H1 (cell line): ENCODE measurements around the gene STX11. TPM values are rescaled to one million over a fixed set of nuclear protein-coding genes. Genes with fewer than 3 reads are reported as not detected.

Experiments
- CTCF ChIA-PET: fragments of 300-600 bp; sonication (Branson Sonifier 250); formaldehyde crosslinking; loops from one replicate; lab custom pipeline; 2021; ENCODE audit not compliant: partially characterized antibody; lab: Charles Lee
- POLR2A ChIA-PET: fragments of 300-600 bp; sonication (Branson Sonifier 250); formaldehyde crosslinking; loops from one replicate; lab custom pipeline; 2021; ENCODE audit warnings: inconsistent platforms; ENCODE audit not compliant: partially characterized antibody; lab: Charles Lee
- DNase-seq, 2 experiments: peaks; one replicate each; pipeline versions ENCODE4 v3.0.0 to v3.0.0-alpha.2; 2010 to 2022; ENCODE audit warnings: low spot score in 2 of 2, low read depth in 1 of 2, mixed read lengths in 1 of 2
- FAIRE-seq: peaks from 2 replicates; lab custom pipeline; 2011; peaks lifted over from hg19 to GRCh38; lab: Jason Lieb, UNC
- H2AFZ ChIP-seq: 2 replicates; pipeline ENCODE4 v1.8.1; 2012; ENCODE audit warnings: low read length, inconsistent platforms
- H2AK5ac ChIP-seq: 2 replicates; pipeline ENCODE4 v1.6.1; 2013; ENCODE audit warnings: low read depth, low read length
- H2BK120ac ChIP-seq: replicated peaks from 2 replicates; pipeline ENCODE3; 2013; ENCODE audit warnings: low read depth, low read length, inconsistent platforms
- H2BK12ac ChIP-seq: 2 replicates; pipeline ENCODE4 v1.6.1; 2013; ENCODE audit warnings: low read depth, low read length
- H2BK15ac ChIP-seq: 2 replicates; pipeline ENCODE4 v1.6.1; 2013; ENCODE audit warnings: low read length
- H2BK20ac ChIP-seq: 2 replicates; pipeline ENCODE4 v1.6.1; 2013; ENCODE audit warnings: low read length
- H2BK5ac ChIP-seq: 2 replicates; pipeline ENCODE4 v1.6.1; 2013; ENCODE audit warnings: low read depth, low read length
- H3K14ac ChIP-seq: 2 replicates; pipeline ENCODE4 v1.6.1; 2013; ENCODE audit warnings: inconsistent platforms; ENCODE audit not compliant: insufficient read length
- H3K18ac ChIP-seq: 2 replicates; pipeline ENCODE4 v1.6.1; 2013; ENCODE audit warnings: low read length; ENCODE audit errors: extremely low read depth
- H3K23ac ChIP-seq: 2 replicates; pipeline ENCODE4 v1.6.1; 2013; ENCODE audit warnings: inconsistent platforms; ENCODE audit not compliant: insufficient read length
- H3K23me2 ChIP-seq: 2 replicates; pipeline ENCODE4 v1.6.1; 2013; ENCODE audit warnings: low read depth, low read length
- H3K27ac ChIP-seq: 2 replicates; pipeline ENCODE4 v1.6.1; 2011; ENCODE audit warnings: low read depth, low read length, inconsistent platforms
- H3K27me3 ChIP-seq, 4 experiments: replicated peaks in 1 of 4; 1 replicate in 1 of 4; 2 replicates in 3 of 4; pipeline versions ENCODE4 v1.6.1 to v1.8.1; 2011 to 2013; ENCODE audit warnings: low read length in 3 of 4, mild to moderate bottlenecking in 3 of 4, inconsistent platforms in 2 of 4, mixed read lengths in 2 of 4, moderate library complexity in 1 of 4; ENCODE audit not compliant: control insufficient read depth in 3 of 4, insufficient read depth in 3 of 4; ENCODE audit errors: extremely low read depth in 1 of 4
- H3K36me3 ChIP-seq, 4 experiments: 2 replicates each; pipeline versions ENCODE4 v1.6.1 to v1.8.1; 2011 to 2013; ENCODE audit warnings: mild to moderate bottlenecking in 4 of 4, low read length in 3 of 4, moderate library complexity in 2 of 4, control low read depth in 1 of 4, inconsistent platforms in 1 of 4; ENCODE audit not compliant: insufficient read depth in 4 of 4, control insufficient read depth in 2 of 4
- H3K4ac ChIP-seq: replicated peaks from 2 replicates; pipeline ENCODE3; 2013; ENCODE audit warnings: low read length, low read depth, mixed read lengths, inconsistent platforms; ENCODE audit not compliant: insufficient read length
- H3K4me1 ChIP-seq, 4 experiments: replicated peaks in 1 of 4; 1 replicate in 1 of 4; 2 replicates in 3 of 4; pipeline versions ENCODE4 v1.6.1 to v1.8.1; 2011 to 2013; ENCODE audit warnings: low read length in 3 of 4, inconsistent platforms in 2 of 4, mixed read lengths in 1 of 4; ENCODE audit not compliant: insufficient read depth in 4 of 4, control insufficient read depth in 3 of 4
- H3K4me2 ChIP-seq, 2 experiments: 2 replicates each; pipeline versions ENCODE4 v1.6.1 to v1.8.1; 2011 to 2013; ENCODE audit warnings: low read depth in 2 of 2, low read length in 2 of 2, control low read depth in 1 of 2, inconsistent platforms in 1 of 2, mild to moderate bottlenecking in 1 of 2; ENCODE audit not compliant: insufficient read depth in 1 of 2
- H3K4me3 ChIP-seq, 4 experiments: fragments of 200-600, 300-600 bp in 1 of 4; sonication (generic), shearing (Covaris generic), sonication (Bioruptor Twin) in 1 of 4; 2 replicates each; pipeline versions ENCODE4 v1.5.1 to v1.8.1; 2011 to 2016; ENCODE audit warnings: low read length in 4 of 4, low read depth in 3 of 4, control low read depth in 2 of 4, inconsistent platforms in 2 of 4, mild to moderate bottlenecking in 2 of 4, mixed read lengths in 1 of 4, moderate library complexity in 1 of 4; ENCODE audit not compliant: insufficient read depth in 2 of 4; ENCODE audit errors: extremely low read depth in 1 of 4
- H3K56ac ChIP-seq: replicated peaks from 2 replicates; pipeline ENCODE3; 2013; ENCODE audit warnings: low read depth, mild to moderate bottlenecking, mixed read lengths, low read length, inconsistent platforms; ENCODE audit not compliant: insufficient read length
- H3K79me1 ChIP-seq: 2 replicates; pipeline ENCODE4 v1.6.1; 2013; ENCODE audit warnings: low read depth, low read length, control low read depth
- H3K79me2 ChIP-seq, 2 experiments: 2 replicates each; pipeline versions ENCODE4 v1.6.1 to v1.8.1; 2012 to 2013; ENCODE audit warnings: low read length in 2 of 2, mild to moderate bottlenecking in 2 of 2, inconsistent platforms in 1 of 2; ENCODE audit not compliant: insufficient read depth in 2 of 2, control insufficient read depth in 1 of 2
- H3K9ac ChIP-seq, 4 experiments: replicated peaks in 1 of 4; 1 replicate in 1 of 4; 2 replicates in 3 of 4; pipeline versions ENCODE4 v1.6.1 to v1.8.1; 2011 to 2013; ENCODE audit warnings: low read depth in 3 of 4, low read length in 3 of 4, control low read depth in 2 of 4, mild to moderate bottlenecking in 2 of 4, moderate library complexity in 2 of 4, inconsistent platforms in 1 of 4; ENCODE audit errors: extremely low read depth in 1 of 4
- H3K9me3 ChIP-seq, 2 experiments: 2 replicates each; pipeline versions ENCODE4 v1.6.1 to v1.8.1; 2012 to 2013; ENCODE audit warnings: mild to moderate bottlenecking in 2 of 2, moderate library complexity in 2 of 2, control low read depth in 1 of 2, inconsistent platforms in 1 of 2, low read depth in 1 of 2, low read length in 1 of 2, mixed read lengths in 1 of 2; ENCODE audit not compliant: insufficient read depth in 2 of 2
- H4K20me1 ChIP-seq, 2 experiments: replicated peaks in 1 of 2; 2 replicates each; pipeline versions ENCODE3 to v1.8.1; 2011 to 2013; ENCODE audit warnings: inconsistent platforms in 2 of 2, low read length in 2 of 2, mild to moderate bottlenecking in 1 of 2; ENCODE audit not compliant: insufficient read depth in 2 of 2, control insufficient read depth in 1 of 2
- H4K5ac ChIP-seq: 2 replicates; pipeline ENCODE4 v1.6.1; 2013; ENCODE audit warnings: low read length, low read depth, mixed read lengths, inconsistent platforms; ENCODE audit not compliant: insufficient read length
- H4K8ac ChIP-seq: 2 replicates; pipeline ENCODE4 v1.8.0; 2013; ENCODE audit warnings: mild to moderate bottlenecking, moderate library complexity, low read length, inconsistent platforms; ENCODE audit not compliant: insufficient read depth; ENCODE audit errors: extremely low read depth
- H4K91ac ChIP-seq: replicated peaks from 2 replicates; pipeline ENCODE3; 2013; ENCODE audit warnings: low read length, mixed read lengths, inconsistent platforms; ENCODE audit not compliant: insufficient read length
- JUND ChIP-seq: IDR thresholded peaks from 2 replicates; pipeline ENCODE4 v1.6.1; 2011; ENCODE audit warnings: mild to moderate bottlenecking, improper control_type of control experiment, low read length
- PHF8 ChIP-seq: fragments of 200-600 bp; sonication (generic); conservative IDR thresholded peaks from 2 replicates; pipeline ENCODE4 v1.7.1; 2012; ENCODE audit warnings: low read depth, mild to moderate bottlenecking, inconsistent platforms, low read length, moderate library complexity
- RBBP5 ChIP-seq: IDR thresholded peaks from 2 replicates; pipeline ENCODE4 v1.7.1; 2012; ENCODE audit warnings: low read depth, mild to moderate bottlenecking, inconsistent platforms, low read length, moderate library complexity, borderline replicate concordance
- SIX5 ChIP-seq: IDR thresholded peaks from 2 replicates; pipeline ENCODE4 v1.6.1; 2011; ENCODE audit warnings: mild to moderate bottlenecking, low read depth, low read length
- SUZ12 ChIP-seq: fragments of 200-600 bp; sonication (generic); IDR thresholded peaks from 2 replicates; pipeline ENCODE4 v1.6.1; 2012; ENCODE audit warnings: mild to moderate bottlenecking, inconsistent platforms, low read length, moderate library complexity, mixed read lengths
- TAF1 ChIP-seq: IDR thresholded peaks from 2 replicates; pipeline ENCODE4 v1.6.1; 2011; ENCODE audit warnings: mild to moderate bottlenecking, low read depth, low read length
- WGBS, 2 experiments: shearing (Covaris generic) in 1 of 2; methylation state at CpG; one replicate each; pipeline versions ENCODE4 v1.1.6 to v1.1.7; 2013 to 2015; ENCODE audit warnings: low lambda C conversion rate in 2 of 2, mixed read lengths in 2 of 2, inconsistent platforms in 1 of 2, low coverage in 1 of 2, missing lambda C conversion rate in 1 of 2; ENCODE audit not compliant: insufficient replicate concordance in 2 of 2, insufficient coverage in 1 of 2, insufficient read length in 1 of 2; ENCODE audit errors: extremely low coverage in 1 of 2, missing lambda C conversion rate in 1 of 2; 5-methylcytosine and 5-hydroxymethylcytosine counted together
- polyA plus RNA-seq, 7 experiments: library from polyadenylated mRNA; depleted of rRNA in 3 of 7; stranded (reverse) in 5 of 7; unstranded in 2 of 7; fragments of >200 nt in 5 of 7; fragments of 200-250 nt in 2 of 7; gene quantifications; 1 replicate in 5 of 7; 2 replicates in 1 of 7; 4 replicates in 1 of 7; pipeline versions ENCODE4 v1.2.1 to v1.2.3, GENCODE V29; 2011 to 2013; ENCODE audit warnings: missing spikeins in 2 of 7, mixed read lengths in 2 of 7
- total RNA-seq: library from RNA; stranded (reverse); fragmentation: NEBNext Ultra II Directional; extraction: Animal tissue kit (Norgen Biotek cat#: 25700); gene quantifications from 2 replicates; pipeline ENCODE4 v1.2.1, GENCODE V29; 2021
- TF ChIP-seq, protein P1 (sequence below), 3 experiments: IDR thresholded peaks; 1 replicate in 2 of 3; 2 replicates in 1 of 3; pipeline versions ENCODE4 v1.5.1 to v1.6.1; 2011; ENCODE audit warnings: low read length in 3 of 3, mild to moderate bottlenecking in 3 of 3, inconsistent platforms in 2 of 3, low read depth in 1 of 3, moderate library complexity in 1 of 3; ENCODE audit not compliant: insufficient read depth in 1 of 3; ENCODE audit errors: control extremely low read depth in 1 of 3

STX11 gene
- total and polyA plus RNA-seq, 2 of the 8 experiments (the other 6 are each of a cell fraction or from before 2014, with no cell fraction given): 0.15 to 0.34 TPM

DNA sequence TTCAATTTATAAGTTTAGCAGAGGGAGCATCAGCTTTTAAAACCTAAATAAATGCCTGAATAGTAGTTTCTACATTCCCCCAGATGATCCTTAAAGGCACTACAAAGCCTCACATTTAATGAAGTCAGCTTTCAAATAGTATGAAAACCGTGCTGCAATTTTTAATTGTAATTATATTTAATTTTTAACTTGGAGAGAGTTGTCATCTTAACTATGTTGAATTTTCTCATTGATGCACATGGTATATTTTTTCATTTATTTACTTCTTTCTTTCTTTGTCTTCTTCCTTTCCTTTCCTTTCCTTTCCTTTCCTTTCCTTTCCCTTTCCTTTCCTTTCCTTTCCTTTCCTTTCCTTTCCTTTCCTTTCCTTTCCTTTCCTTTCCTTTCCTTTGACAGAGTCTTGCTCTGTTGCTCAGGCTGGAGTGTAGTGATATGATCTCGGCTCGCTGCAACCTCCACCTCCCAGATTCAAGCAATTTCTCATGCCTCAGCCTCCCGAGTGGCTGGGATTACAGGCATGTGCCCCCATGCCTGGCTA is 47.2 kb upstream of the STX11 start:
- Histone ChIP-seq H2BK15ac (no peak overlapping the region), H3K4ac (no peak overlapping the region), H3K4me2 (no peak overlapping the region), H3K27ac (no peak overlapping the region), H4K91ac (no peak overlapping the region), H2AK5ac (no peak overlapping the region), H3K79me2 (no peaks in the 10 kb centered on the region), H2BK5ac (no peak overlapping the region), H3K23ac (no peak overlapping the region), H3K36me3 (no peaks in the 10 kb centered on the region), H3K9me3 (no peaks in the 10 kb centered on the region), H3K14ac (no peak overlapping the region), H4K20me1 (no peaks in the 10 kb centered on the region), H4K8ac (no peak overlapping the region), H3K4me3 (no peak overlapping the region), H3K4me1 (no peaks in the 10 kb centered on the region), H2BK12ac (no peak overlapping the region), H4K5ac (no peak overlapping the region), H3K79me1 (no peaks in the 10 kb centered on the region), H3K27me3 (no peaks in the 10 kb centered on the region), H3K18ac (no peak overlapping the region), H3K9ac (no peak overlapping the region), H3K23me2 (no peaks in the 10 kb centered on the region; the same call in 1 of the 2 replicates), H2BK20ac (no peak overlapping the region), H2BK120ac (no peak overlapping the region), H2AFZ (no peak overlapping the region), H3K56ac (no peak overlapping the region)
- FAIRE-seq (no peak), DNase-seq (no peak)
- ChIA-PET CTCF (interaction anchor here (0.5 to 1.6 kb wide), 6 partner anchors 12 to 1110 kb away, joined by 3 to 8 read pairs (median 4); no protein-coding TSS in a partner anchor), POLR2A (interaction anchor here (1.4 kb wide), 1 partner anchor 20 kb away, joined by 3 read pairs; no protein-coding TSS in a partner anchor)
- TF ChIP-seq SIX5: no peak
- no peak for TF ChIP-seq JUND
- TF ChIP-seq, protein P1, sequence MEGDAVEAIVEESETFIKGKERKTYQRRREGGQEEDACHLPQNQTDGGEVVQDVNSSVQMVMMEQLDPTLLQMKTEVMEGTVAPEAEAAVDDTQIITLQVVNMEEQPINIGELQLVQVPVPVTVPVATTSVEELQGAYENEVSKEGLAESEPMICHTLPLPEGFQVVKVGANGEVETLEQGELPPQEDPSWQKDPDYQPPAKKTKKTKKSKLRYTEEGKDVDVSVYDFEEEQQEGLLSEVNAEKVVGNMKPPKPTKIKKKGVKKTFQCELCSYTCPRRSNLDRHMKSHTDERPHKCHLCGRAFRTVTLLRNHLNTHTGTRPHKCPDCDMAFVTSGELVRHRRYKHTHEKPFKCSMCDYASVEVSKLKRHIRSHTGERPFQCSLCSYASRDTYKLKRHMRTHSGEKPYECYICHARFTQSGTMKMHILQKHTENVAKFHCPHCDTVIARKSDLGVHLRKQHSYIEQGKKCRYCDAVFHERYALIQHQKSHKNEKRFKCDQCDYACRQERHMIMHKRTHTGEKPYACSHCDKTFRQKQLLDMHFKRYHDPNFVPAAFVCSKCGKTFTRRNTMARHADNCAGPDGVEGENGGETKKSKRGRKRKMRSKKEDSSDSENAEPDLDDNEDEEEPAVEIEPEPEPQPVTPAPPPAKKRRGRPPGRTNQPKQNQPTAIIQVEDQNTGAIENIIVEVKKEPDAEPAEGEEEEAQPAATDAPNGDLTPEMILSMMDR (IDR thresholded peaks at IDR 0.05; ENCODE audit: control extremely low read depth in 1 of 3, insufficient read depth in 1 of 3, low read depth in 1 of 3, low read length in 3 of 3): no peak
- no peak for TF ChIP-seq PHF8
- no peak for TF ChIP-seq TAF1
- TF ChIP-seq RBBP5: no peak
- TF ChIP-seq SUZ12: no peak
- 76% methylated on average over 3 of the region's 4 CpGs; no CpG with 5 or more reads in 1 of the 2 experiments for WGBS, 2 experiments
